ENCODE measurements around the gene RNH1. TPM values are rescaled to one million over a fixed set of nuclear protein-coding genes. Genes with fewer than 3 reads are reported as not detected.

Gene RNH1
- total RNA-seq, 4 donors from 2014 or later = 243 to 354 (median 264) TPM

DNA sequence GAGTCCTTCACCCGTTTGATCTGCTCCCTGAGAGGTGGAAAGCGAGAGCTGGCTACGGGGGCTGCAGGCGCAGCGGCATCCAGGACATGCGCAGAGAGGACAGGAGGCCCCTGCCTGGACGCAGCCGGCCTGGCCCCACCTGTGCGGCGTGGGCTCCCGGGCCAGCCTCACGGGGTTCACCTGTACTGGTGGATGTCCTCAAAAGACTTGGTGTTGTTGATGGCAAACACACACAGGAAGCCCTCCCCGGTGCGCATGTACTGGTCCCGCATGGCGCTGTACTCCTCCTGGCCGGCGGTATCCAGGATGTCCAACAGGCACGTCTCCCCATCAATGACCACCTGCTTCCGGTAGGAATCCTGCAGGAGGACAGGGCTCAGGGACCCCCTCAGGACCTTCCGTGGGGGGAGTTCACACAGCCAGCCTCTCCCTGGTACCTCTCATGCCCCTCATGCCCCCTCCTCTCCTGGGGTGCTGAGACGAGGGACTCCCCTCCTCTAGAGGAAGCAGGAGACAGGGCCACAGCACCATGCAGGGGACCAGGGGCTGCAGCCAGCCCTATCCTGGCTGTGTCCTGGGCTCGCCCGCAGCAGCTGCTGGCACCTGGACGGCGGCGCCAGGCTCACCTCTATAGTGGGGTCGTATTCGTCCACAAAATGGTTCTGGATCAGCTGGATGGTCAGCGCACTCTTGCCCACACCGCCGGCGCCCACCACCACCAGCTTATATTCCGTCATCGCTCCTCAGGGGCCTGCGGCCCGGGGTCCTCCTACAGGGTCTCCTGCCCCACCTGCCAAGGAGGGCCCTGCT, 26.7 kb upstream of the RNH1 start:
- WGBS, 2 donors (ENCODE audit: low coverage in 1 of 2) = 100% methylated on average over 5 of the region's 37 CpGs; no CpG with 5 or more reads in 1 of the 2 donors
- no peak for ATAC-seq

DNA sequence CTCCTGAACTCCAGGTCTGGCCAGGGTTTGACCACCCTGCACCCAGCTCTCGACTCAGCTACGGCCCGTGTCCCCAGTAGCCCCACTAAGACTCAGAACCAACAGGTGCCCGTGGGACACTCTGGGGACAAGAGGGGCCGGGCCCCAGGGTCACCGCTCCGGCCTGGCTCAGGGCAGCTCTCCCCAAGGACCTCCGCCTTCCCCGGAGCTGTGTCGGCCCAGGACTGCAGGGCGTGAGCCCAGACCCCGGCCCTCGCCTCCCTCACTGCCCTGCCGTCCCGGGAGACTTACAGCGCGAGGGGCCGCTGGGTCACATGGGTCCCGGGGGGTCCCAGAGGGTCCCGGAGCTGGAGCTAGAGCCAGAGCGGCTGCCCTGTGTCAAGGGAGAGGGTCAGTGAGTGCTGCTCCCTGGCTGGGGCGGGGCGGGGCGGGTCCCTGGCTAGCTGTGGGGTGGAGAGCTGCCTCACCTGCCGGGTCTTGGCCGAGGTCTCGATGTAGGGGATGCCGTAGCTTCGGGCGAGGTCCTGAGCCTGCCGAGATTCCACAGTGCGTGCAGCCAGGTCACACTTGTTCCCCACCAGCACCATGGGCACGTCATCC, 26.0 kb upstream of the RNH1 start:
- H3K36me3 ChIP-seq = peaks cover 0 to 39% of the 10 kb centered on the region in 2 donors
- no peak overlapping the region for H3K27ac ChIP-seq
- TF ChIP-seq POLR2A (IDR thresholded peaks at IDR 0.05) (no peak), POLR2AphosphoS5 (IDR thresholded peaks at IDR 0.05) (no peak)
- peaks cover 16% of the 10 kb centered on the region for H3K27me3 ChIP-seq
- WGBS, 2 donors (ENCODE audit: low coverage in 1 of 2) = no CpG with 5 or more reads among the region's 33 CpGs
- H3K4me1 ChIP-seq = peaks cover 0 to 51% (median 30%) of the 10 kb centered on the region in 3 donors
- ATAC-seq = no peak
- no peak overlapping the region for H3K4me3 ChIP-seq
- H3K9me3 ChIP-seq = no peaks in the 10 kb centered on the region

More for the DNA sequence above, 26.7 kb upstream of the RNH1 start:
- H3K4me3 ChIP-seq = peak overlapping the region in 1 of 2 donors; percentile 87
- H3K36me3 ChIP-seq = peaks cover 0 to 39% of the 10 kb centered on the region in 2 donors
- peak overlapping the region in 1 of 4 donors; percentile 77 for H3K27ac ChIP-seq
- H3K27me3 ChIP-seq = peaks cover 17% of the 10 kb centered on the region
- no peaks in the 10 kb centered on the region for H3K9me3 ChIP-seq
- peaks cover 0 to 51% (median 30%) of the 10 kb centered on the region in 3 donors for H3K4me1 ChIP-seq
- no peak for TF ChIP-seq POLR2AphosphoS5 (IDR thresholded peaks at IDR 0.05)
- TF ChIP-seq POLR2A (IDR thresholded peaks at IDR 0.05) = no peak
- TF ChIP-seq EP300 (IDR thresholded peaks at IDR 0.05) = no peak
- TF ChIP-seq, protein P1, sequence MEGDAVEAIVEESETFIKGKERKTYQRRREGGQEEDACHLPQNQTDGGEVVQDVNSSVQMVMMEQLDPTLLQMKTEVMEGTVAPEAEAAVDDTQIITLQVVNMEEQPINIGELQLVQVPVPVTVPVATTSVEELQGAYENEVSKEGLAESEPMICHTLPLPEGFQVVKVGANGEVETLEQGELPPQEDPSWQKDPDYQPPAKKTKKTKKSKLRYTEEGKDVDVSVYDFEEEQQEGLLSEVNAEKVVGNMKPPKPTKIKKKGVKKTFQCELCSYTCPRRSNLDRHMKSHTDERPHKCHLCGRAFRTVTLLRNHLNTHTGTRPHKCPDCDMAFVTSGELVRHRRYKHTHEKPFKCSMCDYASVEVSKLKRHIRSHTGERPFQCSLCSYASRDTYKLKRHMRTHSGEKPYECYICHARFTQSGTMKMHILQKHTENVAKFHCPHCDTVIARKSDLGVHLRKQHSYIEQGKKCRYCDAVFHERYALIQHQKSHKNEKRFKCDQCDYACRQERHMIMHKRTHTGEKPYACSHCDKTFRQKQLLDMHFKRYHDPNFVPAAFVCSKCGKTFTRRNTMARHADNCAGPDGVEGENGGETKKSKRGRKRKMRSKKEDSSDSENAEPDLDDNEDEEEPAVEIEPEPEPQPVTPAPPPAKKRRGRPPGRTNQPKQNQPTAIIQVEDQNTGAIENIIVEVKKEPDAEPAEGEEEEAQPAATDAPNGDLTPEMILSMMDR (IDR thresholded peaks at IDR 0.05) = no peak

- ATAC-seq = no peak
- H3K4me1 ChIP-seq = peaks cover 0 to 45% (median 28%) of the 10 kb centered on the region in 3 donors
- no peak overlapping the region for H3K27ac ChIP-seq
- H3K36me3 ChIP-seq = peaks cover 0 to 39% of the 10 kb centered on the region in 2 donors
- H3K27me3 ChIP-seq = peaks cover 10% of the 10 kb centered on the region
- H3K9me3 ChIP-seq = no peaks in the 10 kb centered on the region
- 70 to 71% methylated on average over 2 to 4 of the region's 23 CpGs for WGBS, 2 donors (ENCODE audit: low coverage in 1 of 2)
- TF ChIP-seq, protein P1 (IDR thresholded peaks at IDR 0.05) = no peak
- no peak for TF ChIP-seq EP300 (IDR thresholded peaks at IDR 0.05)
- TF ChIP-seq POLR2A (IDR thresholded peaks at IDR 0.05) = no peak
- TF ChIP-seq POLR2AphosphoS5 (IDR thresholded peaks at IDR 0.05) = no peak
- H3K4me3 ChIP-seq = no peak overlapping the region
These were observed 25.5 kb upstream of the RNH1 start for GRCh38 chr11:532527-532985.

DNA sequence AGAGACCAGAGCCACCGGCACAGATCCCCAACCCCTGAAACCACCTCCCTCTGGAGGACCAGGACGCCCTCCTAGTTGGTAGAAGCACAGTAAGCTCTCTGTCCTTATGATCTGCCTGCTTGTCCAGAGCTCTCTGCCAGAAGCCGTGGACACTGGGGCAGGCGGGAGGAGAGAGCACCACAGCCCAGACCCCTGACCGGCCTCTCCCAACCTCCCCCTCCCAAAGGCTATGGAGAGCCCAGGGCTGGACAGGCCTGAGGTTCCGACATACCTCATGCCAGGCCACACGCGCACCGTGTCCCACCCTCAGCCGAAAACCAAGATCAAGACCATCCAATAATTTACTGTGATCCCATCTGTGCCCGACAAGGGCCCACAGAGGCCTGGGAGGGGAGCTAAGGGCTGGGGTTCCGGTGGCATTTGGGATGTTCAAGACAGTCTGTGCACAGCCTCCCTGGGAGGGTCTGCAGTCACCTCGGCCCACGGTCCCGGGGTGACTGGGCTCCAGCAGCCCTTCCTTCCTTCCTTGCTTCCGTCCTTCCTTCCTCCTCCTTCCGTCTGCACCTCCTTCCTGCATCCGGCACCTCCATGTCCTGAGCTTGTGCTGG, 25.0 kb upstream of the RNH1 start:
- peaks cover 5% of the 10 kb centered on the region for H3K27me3 ChIP-seq
- peaks cover 0 to 39% of the 10 kb centered on the region in 2 donors for H3K36me3 ChIP-seq
- H3K27ac ChIP-seq = no peak overlapping the region
- ATAC-seq = no peak
- peaks cover 0 to 40% (median 23%) of the 10 kb centered on the region in 3 donors for H3K4me1 ChIP-seq
- TF ChIP-seq, protein P1 (IDR thresholded peaks at IDR 0.05) = no peak
- TF ChIP-seq POLR2A (IDR thresholded peaks at IDR 0.05) (no peak), EP300 (IDR thresholded peaks at IDR 0.05) (no peak), POLR2AphosphoS5 (IDR thresholded peaks at IDR 0.05) (no peak)
- 74 to 79% methylated on average over 6 to 7 of the region's 18 CpGs for WGBS, 2 donors (ENCODE audit: low coverage in 1 of 2)
- H3K4me3 ChIP-seq = no peak overlapping the region
- H3K9me3 ChIP-seq = no peaks in the 10 kb centered on the region
